Measurements from ENCODE around the gene TTC24.

- TF ChIP-seq SP1 (IDR thresholded peaks at IDR 0.05; ENCODE audit: low read depth, low read length) (no peak), CTCF (IDR thresholded peaks at IDR 0.05 in 2 of 3, conservative IDR thresholded peaks at IDR 0.05 in 1 of 3; ENCODE audit: control insufficient read depth in 2 of 3, extremely low read depth in 1 of 3, insufficient read depth in 1 of 3, low read depth in 3 of 3, low read length in 3 of 3) (no peak), SIN3A (IDR thresholded peaks at IDR 0.05; ENCODE audit: low read depth, low read length) (no peak)
Measured at GRCh38 chr1:156544592-156545102, 34.9 kb upstream of the TTC24 start.

Data from GM12878 (cell line).